Measurements from ENCODE around the gene LCN15. TPM values are rescaled to one million over a fixed set of nuclear protein-coding genes. Genes with fewer than 3 reads are reported as not detected.
"Not testable (repeated sequence)": the region's sequence is repeated elsewhere in the genome, so short reads cannot be mapped to it uniquely, and the experiment has no call there.

LCN15 gene
- total RNA-seq, 2 experiments from 2014 or later, result not detected

GRCh38 chr9:136763649-136764035 is 676 bp downstream of the LCN15 start:
- ChIA-PET CTCF (no interaction called here), POLR2A (interaction anchor here (0.9 kb wide), 1 partner anchor 35 kb away, joined by 3 read pairs; no protein-coding TSS in a partner anchor)
- Mint-ChIP-seq H3K36me3 (ENCODE audit: low read depth) (no peaks in the 10 kb centered on the region), H3K4me1 (peaks cover 12% of the 10 kb centered on the region), H3K4me3 (no peak overlapping the region), H3K9me3 (no peaks in the 10 kb centered on the region), H3K27me3 (peaks cover 10% of the 10 kb centered on the region), H3K27ac (no peak overlapping the region)
- DNase-seq, result no peak

GRCh38 chr9:136762915-136763648 is 1.2 kb downstream of the LCN15 start:
- H3K4me3 Mint-ChIP-seq, result no peak overlapping the region
- H3K4me1 Mint-ChIP-seq, result peaks cover 12% of the 10 kb centered on the region
- ChIA-PET CTCF (no interaction called here), POLR2A (interaction anchor here (0.9 to 1.2 kb wide), 2 partner anchors 12 to 35 kb away, joined by 3 to 4 read pairs; no protein-coding TSS in a partner anchor)
- no peaks in the 10 kb centered on the region for H3K36me3 Mint-ChIP-seq (ENCODE audit: low read depth)
- H3K27me3 Mint-ChIP-seq, result peaks cover 10% of the 10 kb centered on the region
- peak; percentile 43 for DNase-seq
- H3K27ac Mint-ChIP-seq, result no peak overlapping the region
- no peaks in the 10 kb centered on the region for H3K9me3 Mint-ChIP-seq

- POLR2A ChIA-PET, result interaction anchor here (1.2 kb wide), 1 partner anchor 11 kb away, joined by 4 read pairs; no protein-coding TSS in a partner anchor
- Mint-ChIP-seq H3K4me3 (no peak overlapping the region), H3K36me3 (ENCODE audit: low read depth) (no peaks in the 10 kb centered on the region), H3K27ac (no peak overlapping the region), H3K9me3 (no peaks in the 10 kb centered on the region), H3K27me3 (peaks cover 5% of the 10 kb centered on the region), H3K4me1 (peaks cover 10% of the 10 kb centered on the region)
- CTCF ChIA-PET, result no interaction called here
- DNase-seq, result no peak
These were observed 2.1 kb downstream of the LCN15 start for GRCh38 chr9:136762221-136762691.

GRCh38 chr9:136761545-136761981 is 2.8 kb downstream of the LCN15 start:
- Mint-ChIP-seq H3K9me3 (no peaks in the 10 kb centered on the region), H3K4me3 (no peak overlapping the region), H3K27ac (no peak overlapping the region), H3K36me3 (ENCODE audit: low read depth) (no peaks in the 10 kb centered on the region), H3K4me1 (peaks cover 4% of the 10 kb centered on the region), H3K27me3 (no peaks in the 10 kb centered on the region)
- POLR2A ChIA-PET, result interaction anchor here (1.2 to 1.4 kb wide), 2 partner anchors 10 to 12 kb away, joined by 4 read pairs; no protein-coding TSS in a partner anchor
- DNase-seq, result no peak
- CTCF ChIA-PET, result interaction anchor here (1.3 to 1.8 kb wide), 2 partner anchors 11 to 32 kb away, joined by 3 to 7 read pairs; no protein-coding TSS in a partner anchor

- H3K27ac Mint-ChIP-seq; H3K4me3 Mint-ChIP-seq; H3K36me3 Mint-ChIP-seq (ENCODE audit: low read depth); H3K4me1 Mint-ChIP-seq; H3K9me3 Mint-ChIP-seq; H3K27me3 Mint-ChIP-seq: not testable (repeated sequence)
- DNase-seq, result peak; percentile 33
- ChIA-PET CTCF (interaction anchor here (1.2 to 1.8 kb wide), 3 partner anchors 10 to 31 kb away, joined by 3 to 7 read pairs (median 4); no protein-coding TSS in a partner anchor), POLR2A (interaction anchor here (1.4 kb wide), 1 partner anchor 12 kb away, joined by 4 read pairs; no protein-coding TSS in a partner anchor)
These were observed 3.3 kb downstream of the LCN15 start for GRCh38 chr9:136760834-136761544.

- H3K36me3 Mint-ChIP-seq (ENCODE audit: low read depth), result peaks cover 2% of the 10 kb centered on the region
- H3K27me3 Mint-ChIP-seq, result peaks cover 2% of the 10 kb centered on the region
- no peak overlapping the region for H3K4me3 Mint-ChIP-seq
- no peak overlapping the region for H3K27ac Mint-ChIP-seq
- ChIA-PET POLR2A (interaction anchor here (1.4 kb wide), 1 partner anchor 13 kb away, joined by 4 read pairs; no protein-coding TSS in a partner anchor), CTCF (interaction anchor here (1.2 to 1.8 kb wide), 3 partner anchors 10 to 31 kb away, joined by 3 to 7 read pairs (median 4); no protein-coding TSS in a partner anchor)
- no peak for DNase-seq
- H3K4me1 Mint-ChIP-seq, result peaks cover 2% of the 10 kb centered on the region
- peaks cover 9% of the 10 kb centered on the region for H3K9me3 Mint-ChIP-seq
These were observed 3.9 kb downstream of the LCN15 start for GRCh38 chr9:136760424-136760823.

GRCh38 chr9:136759436-136760325 is 4.6 kb downstream of the LCN15 start:
- H3K36me3 Mint-ChIP-seq (ENCODE audit: low read depth), result peaks cover 3% of the 10 kb centered on the region
- H3K27me3 Mint-ChIP-seq, result peaks cover 2% of the 10 kb centered on the region
- H3K27ac Mint-ChIP-seq, result no peak overlapping the region
- ChIA-PET CTCF (interaction anchor here (1.2 to 1.9 kb wide), 3 partner anchors 9 to 31 kb away, joined by 4 to 7 read pairs (median 7); no protein-coding TSS in a partner anchor), POLR2A (no interaction called here)
- H3K4me1 Mint-ChIP-seq, result peaks cover 2% of the 10 kb centered on the region
- DNase-seq, result no peak
- no peak overlapping the region for H3K4me3 Mint-ChIP-seq
- H3K9me3 Mint-ChIP-seq, result peaks cover 11% of the 10 kb centered on the region

- Mint-ChIP-seq H3K4me1 (peaks cover 2% of the 10 kb centered on the region), H3K27ac (no peak overlapping the region), H3K27me3 (peaks cover 2% of the 10 kb centered on the region), H3K9me3 (peaks cover 11% of the 10 kb centered on the region), H3K4me3 (no peak overlapping the region), H3K36me3 (ENCODE audit: low read depth) (peaks cover 3% of the 10 kb centered on the region)
- DNase-seq, result no peak
- CTCF ChIA-PET, result interaction anchor here (0.7 to 1.9 kb wide), 4 partner anchors 10 to 332 kb away, joined by 3 to 8 read pairs (median 5); no protein-coding TSS in a partner anchor
- POLR2A ChIA-PET, result interaction anchor here (1.5 kb wide), 1 partner anchor 30 kb away, joined by 4 read pairs; no protein-coding TSS in a partner anchor
These were observed 5.3 kb downstream of the LCN15 start for GRCh38 chr9:136759001-136759400.

GRCh38 chr9:136757751-136758140 is 6.6 kb downstream of the LCN15 start:
- DNase-seq, result no peak
- ChIA-PET POLR2A (interaction anchor here (0.9 to 1.6 kb wide), 3 partner anchors 9 to 31 kb away, joined by 3 to 4 read pairs (median 3); partner anchors contain the start of gene LCN6), CTCF (interaction anchor here (0.6 to 1.9 kb wide), 5 partner anchors 8 to 77 kb away, joined by 3 to 8 read pairs (median 4); no protein-coding TSS in a partner anchor)
- Mint-ChIP-seq H3K36me3 (ENCODE audit: low read depth) (peaks cover 3% of the 10 kb centered on the region), H3K4me3 (no peak overlapping the region), H3K9me3 (peaks cover 13% of the 10 kb centered on the region), H3K27me3 (peaks cover 2% of the 10 kb centered on the region), H3K27ac (no peak overlapping the region), H3K4me1 (peaks cover 2% of the 10 kb centered on the region)

GRCh38 chr9:136757328-136757727 is 7.0 kb downstream of the LCN15 start:
- DNase-seq, result no peak
- Mint-ChIP-seq H3K4me3 (no peak overlapping the region), H3K27ac (no peak overlapping the region), H3K36me3 (ENCODE audit: low read depth) (peaks cover 7% of the 10 kb centered on the region), H3K4me1 (peaks cover 2% of the 10 kb centered on the region), H3K9me3 (peaks cover 17% of the 10 kb centered on the region), H3K27me3 (peaks cover 5% of the 10 kb centered on the region)
- CTCF ChIA-PET, result interaction anchor here (0.6 to 1.4 kb wide), 3 partner anchors 8 to 60 kb away, joined by 3 to 4 read pairs (median 3); no protein-coding TSS in a partner anchor
- POLR2A ChIA-PET, result interaction anchor here (0.9 to 1.6 kb wide), 3 partner anchors 9 to 30 kb away, joined by 3 to 4 read pairs (median 3); partner anchors contain the start of gene LCN6

- H3K4me3 Mint-ChIP-seq, result no peak overlapping the region
- H3K36me3 Mint-ChIP-seq (ENCODE audit: low read depth), result peaks cover 11% of the 10 kb centered on the region
- no peak overlapping the region for H3K27ac Mint-ChIP-seq
- no peak for DNase-seq
- peaks cover 22% of the 10 kb centered on the region for H3K9me3 Mint-ChIP-seq
- ChIA-PET POLR2A (interaction anchor here (1.6 kb wide), 1 partner anchor 9 kb away, joined by 3 read pairs; the partner anchor contains the start of gene LCN6), CTCF (interaction anchor here (0.6 kb wide), 1 partner anchor 61 kb away, joined by 3 read pairs; no protein-coding TSS in a partner anchor)
- H3K27me3 Mint-ChIP-seq, result peaks cover 10% of the 10 kb centered on the region
- peaks cover 2% of the 10 kb centered on the region for H3K4me1 Mint-ChIP-seq
These were observed 7.5 kb downstream of the LCN15 start for GRCh38 chr9:136756836-136757235.

- Mint-ChIP-seq H3K4me3 (no peak overlapping the region), H3K4me1 (peaks cover 3% of the 10 kb centered on the region), H3K27me3 (peaks cover 15% of the 10 kb centered on the region), H3K27ac (no peak overlapping the region), H3K9me3 (peaks cover 27% of the 10 kb centered on the region), H3K36me3 (ENCODE audit: low read depth) (peaks cover 15% of the 10 kb centered on the region)
- POLR2A ChIA-PET, result no interaction called here
- CTCF ChIA-PET, result no interaction called here
- DNase-seq, result no peak
These were observed 8.2 kb downstream of the LCN15 start for GRCh38 chr9:136756134-136756438.
